ENCODE measurements around the gene DLST. TPM values are rescaled to one million over a fixed set of nuclear protein-coding genes. Genes with fewer than 3 reads are reported as not detected.
A peak's percentile ranks its signal among the peaks of the same experiment; 100 is the strongest.

DLST gene
- total RNA-seq, 2 experiments from 2014 or later = 106 to 119 TPM

DNA sequence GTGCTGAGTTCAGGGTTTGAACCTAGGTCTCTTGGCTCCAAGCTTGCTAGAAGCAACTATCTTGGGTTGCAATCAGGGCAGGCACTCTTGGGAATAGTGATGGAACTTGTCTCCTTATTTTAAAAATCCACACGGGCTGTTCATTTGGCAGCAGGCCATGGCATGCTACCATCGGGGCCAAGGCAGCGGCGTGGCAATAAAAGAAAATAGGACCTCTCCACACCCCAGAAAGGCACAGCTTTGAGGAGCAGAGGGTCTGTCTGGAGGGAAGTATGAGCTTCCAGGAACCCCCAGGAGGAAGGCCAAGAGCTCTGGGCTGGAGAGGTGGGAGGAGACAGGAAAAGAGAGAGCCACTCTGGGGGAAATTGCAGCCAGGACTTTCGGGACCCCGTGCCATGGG is 26.0 kb downstream of the DLST start:
- Mint-ChIP-seq H3K27ac (no peak overlapping the region), H3K9me3 (ENCODE audit: low read depth) (no peaks in the 10 kb centered on the region), H3K27me3 (no peaks in the 10 kb centered on the region), H3K4me3 (no peak overlapping the region), H3K36me3 (peaks cover 6% of the 10 kb centered on the region), H3K4me1 (no peaks in the 10 kb centered on the region)
- CTCF ChIA-PET = interaction anchor here (3.8 to 26.3 kb wide), 2 partner anchors 48 to 298 kb away, joined by 32 to 680 read pairs; no protein-coding TSS in a partner anchor
- DNase-seq = no peak
- ATAC-seq = no peak

DNA sequence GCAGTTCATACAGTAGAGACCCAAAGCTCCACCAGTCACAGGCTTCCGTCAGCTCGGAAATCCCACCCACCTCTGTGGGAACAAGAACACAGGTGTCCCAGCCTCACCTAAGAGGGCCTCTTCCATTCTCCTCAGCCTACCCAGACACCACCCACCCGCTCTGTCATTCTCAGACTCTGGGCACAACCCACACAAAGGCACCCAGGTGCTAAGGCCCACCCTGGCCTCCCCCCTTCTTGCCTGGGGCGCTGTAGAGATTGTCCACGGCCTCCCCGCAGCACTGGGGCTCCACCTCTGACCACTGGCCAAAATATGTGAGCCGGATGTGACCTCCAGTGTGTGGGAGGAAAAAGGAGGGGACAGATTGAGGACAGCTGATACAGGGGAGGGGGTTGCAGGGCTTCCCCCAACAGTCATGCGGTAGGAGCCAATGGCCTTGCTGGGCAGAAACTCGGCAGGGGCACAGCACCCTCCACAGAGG is 27.2 kb downstream of the DLST start:
- Mint-ChIP-seq H3K27me3 (no peaks in the 10 kb centered on the region), H3K4me1 (no peaks in the 10 kb centered on the region), H3K9me3 (ENCODE audit: low read depth) (no peaks in the 10 kb centered on the region), H3K27ac (no peak overlapping the region), H3K36me3 (no peaks in the 10 kb centered on the region), H3K4me3 (no peak overlapping the region)
- CTCF ChIA-PET = interaction anchor here (0.7 to 26.3 kb wide), 2 partner anchors 49 to 179 kb away, joined by 3 to 680 read pairs; no protein-coding TSS in a partner anchor
- DNase-seq (no peak), ATAC-seq (no peak)

DNA sequence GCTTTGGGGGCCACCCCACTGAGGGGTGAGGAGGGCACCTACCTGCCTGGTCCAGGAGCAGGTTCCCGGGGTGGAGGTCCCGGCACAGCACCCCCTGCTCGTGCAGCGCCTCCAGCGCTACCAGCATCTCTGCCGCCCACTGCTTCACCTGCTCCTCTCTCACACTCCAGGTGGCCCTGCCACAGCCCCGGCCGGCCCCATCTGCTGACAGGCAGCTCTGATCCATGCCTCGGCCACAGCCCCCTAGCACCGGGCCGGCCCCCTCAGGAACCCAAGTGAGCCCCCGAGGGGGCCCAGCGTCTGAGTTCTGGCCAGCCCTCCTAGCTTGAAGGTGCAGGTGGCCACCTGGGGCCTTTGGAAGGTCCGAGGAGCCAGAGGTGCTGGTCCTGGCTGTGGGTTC is 27.8 kb downstream of the DLST start:
- CTCF ChIA-PET = interaction anchor here (26.3 kb wide), 1 partner anchor 49 kb away, joined by 680 read pairs; no protein-coding TSS in a partner anchor
- ATAC-seq (no peak), DNase-seq (no peak)
- Mint-ChIP-seq H3K27ac (no peak overlapping the region), H3K4me3 (no peak overlapping the region), H3K27me3 (no peaks in the 10 kb centered on the region), H3K4me1 (no peaks in the 10 kb centered on the region), H3K36me3 (no peaks in the 10 kb centered on the region), H3K9me3 (ENCODE audit: low read depth) (no peaks in the 10 kb centered on the region)

DNA sequence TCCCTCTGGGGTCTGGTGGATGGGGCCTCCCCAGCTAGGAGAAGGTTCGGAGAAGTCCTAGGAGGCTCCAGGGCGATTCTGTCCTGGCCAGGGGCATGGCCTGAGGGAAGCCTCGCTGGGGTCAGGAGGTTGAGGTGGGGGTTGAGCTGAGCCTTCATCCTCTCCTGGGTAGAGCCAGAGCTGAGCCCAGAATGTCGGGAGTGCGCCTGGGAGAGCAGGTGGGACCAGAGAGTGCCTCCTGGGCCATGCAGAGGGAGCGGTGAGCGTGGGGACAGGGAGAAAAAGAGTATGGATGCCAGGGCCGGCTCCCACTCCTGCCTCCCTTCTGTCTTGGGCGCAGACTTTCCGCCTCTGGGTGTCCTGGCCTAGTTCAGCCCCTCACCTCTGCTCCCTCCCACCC is 28.2 kb downstream of the DLST start:
- H3K4me1 Mint-ChIP-seq = no peaks in the 10 kb centered on the region
- no peak overlapping the region for H3K27ac Mint-ChIP-seq
- H3K4me3 Mint-ChIP-seq = no peak overlapping the region
- ATAC-seq (no peak), DNase-seq (no peak)
- no peaks in the 10 kb centered on the region for H3K36me3 Mint-ChIP-seq
- no peaks in the 10 kb centered on the region for H3K27me3 Mint-ChIP-seq
- H3K9me3 Mint-ChIP-seq (ENCODE audit: low read depth) = no peaks in the 10 kb centered on the region
- CTCF ChIA-PET = interaction anchor here (26.3 kb wide), 1 partner anchor 50 kb away, joined by 680 read pairs; no protein-coding TSS in a partner anchor

DNA sequence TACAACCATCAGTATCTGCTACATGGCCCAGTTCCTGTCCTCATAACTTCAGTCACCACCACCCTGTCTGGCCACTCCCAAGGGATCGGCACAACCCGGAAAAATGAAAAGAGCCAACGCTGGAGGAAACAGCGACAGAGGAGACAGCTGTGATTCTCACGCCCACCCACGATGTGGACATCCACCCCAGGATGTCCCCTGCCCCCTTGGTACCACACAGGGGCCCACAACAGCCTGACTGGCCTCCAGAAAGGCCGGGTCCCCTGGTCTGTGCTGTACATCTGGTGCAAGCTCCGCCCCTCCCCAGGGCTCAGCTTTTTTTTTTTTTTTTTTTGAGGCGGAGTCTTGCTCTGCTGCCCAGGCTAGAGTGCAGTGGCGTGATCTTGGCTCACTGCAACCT is 28.8 kb downstream of the DLST start:
- no peaks in the 10 kb centered on the region for H3K9me3 Mint-ChIP-seq (ENCODE audit: low read depth)

DNA sequence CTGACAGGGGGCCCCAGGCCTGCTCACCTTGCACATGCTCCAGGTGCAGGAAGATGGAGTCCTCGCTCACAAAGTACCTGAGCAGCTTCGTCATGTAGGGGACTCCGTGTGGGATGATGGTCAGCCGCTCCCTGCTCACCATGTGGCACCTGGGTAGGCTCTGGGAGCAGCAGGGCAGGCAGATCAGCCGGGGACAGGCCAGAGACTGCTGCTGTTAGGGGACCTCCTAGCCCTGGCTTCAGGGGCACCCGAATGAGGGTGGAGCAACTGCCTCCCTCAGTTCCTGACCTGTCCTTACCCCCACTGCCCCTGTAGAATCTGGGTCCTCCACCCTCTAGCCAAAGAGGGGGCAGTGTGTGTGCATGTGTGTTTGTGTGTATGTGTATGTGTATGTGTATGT is 29.5 kb downstream of the DLST start:
- Mint-ChIP-seq H3K4me1 (no peaks in the 10 kb centered on the region), H3K27me3 (no peaks in the 10 kb centered on the region)

More for the DNA sequence above, 28.8 kb downstream of the DLST start:
- Mint-ChIP-seq H3K36me3 (no peaks in the 10 kb centered on the region), H3K27ac (no peak overlapping the region), H3K4me1 (no peaks in the 10 kb centered on the region), H3K27me3 (no peaks in the 10 kb centered on the region), H3K4me3 (no peak overlapping the region)
- CTCF ChIA-PET = interaction anchor here (0.7 to 26.3 kb wide), 3 partner anchors 10 to 286 kb away, joined by 3 to 680 read pairs (median 6); no protein-coding TSS in a partner anchor
- no peak for ATAC-seq
- no peak for DNase-seq

DNA sequence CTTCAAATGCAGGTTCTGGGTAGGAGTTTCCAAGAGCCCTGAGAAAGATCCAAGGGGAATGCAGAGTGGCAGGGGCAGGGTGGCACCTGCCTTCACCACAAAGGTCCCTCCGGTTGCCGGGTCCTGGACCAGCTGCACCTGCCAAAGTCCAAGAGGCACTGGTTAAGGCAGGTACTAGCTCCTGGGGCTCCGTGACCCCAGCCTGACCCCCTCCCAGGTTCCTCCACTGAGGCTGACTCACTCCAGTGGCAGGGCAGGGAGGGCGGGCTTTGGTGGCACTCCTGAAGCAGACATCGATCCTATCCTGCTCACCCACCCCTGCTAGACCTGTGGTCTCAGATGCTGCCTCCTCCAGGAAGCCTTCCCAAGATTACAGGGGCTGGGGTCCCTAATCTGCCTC is 30.0 kb downstream of the DLST start:
- H3K27me3 Mint-ChIP-seq = no peaks in the 10 kb centered on the region
- H3K4me3 Mint-ChIP-seq = no peak overlapping the region
- no peak overlapping the region for H3K27ac Mint-ChIP-seq
- no peak for ATAC-seq
- H3K9me3 Mint-ChIP-seq (ENCODE audit: low read depth) = no peaks in the 10 kb centered on the region
- no peak for DNase-seq
- H3K36me3 Mint-ChIP-seq = no peaks in the 10 kb centered on the region
- CTCF ChIA-PET = interaction anchor here (1.3 to 26.3 kb wide), 3 partner anchors 11 to 52 kb away, joined by 5 to 680 read pairs (median 6); partner anchors contain the start of gene RPS6KL1
- H3K4me1 Mint-ChIP-seq = no peaks in the 10 kb centered on the region

More for the DNA sequence above, 29.5 kb downstream of the DLST start:
- H3K36me3 Mint-ChIP-seq = no peaks in the 10 kb centered on the region
- CTCF ChIA-PET = interaction anchor here (0.7 to 26.3 kb wide), 3 partner anchors 10 to 286 kb away, joined by 3 to 680 read pairs (median 6); no protein-coding TSS in a partner anchor
- ATAC-seq = no peak
- H3K27ac Mint-ChIP-seq = no peak overlapping the region
- no peaks in the 10 kb centered on the region for H3K9me3 Mint-ChIP-seq (ENCODE audit: low read depth)
- no peak for DNase-seq
- H3K4me3 Mint-ChIP-seq = no peak overlapping the region

DNA sequence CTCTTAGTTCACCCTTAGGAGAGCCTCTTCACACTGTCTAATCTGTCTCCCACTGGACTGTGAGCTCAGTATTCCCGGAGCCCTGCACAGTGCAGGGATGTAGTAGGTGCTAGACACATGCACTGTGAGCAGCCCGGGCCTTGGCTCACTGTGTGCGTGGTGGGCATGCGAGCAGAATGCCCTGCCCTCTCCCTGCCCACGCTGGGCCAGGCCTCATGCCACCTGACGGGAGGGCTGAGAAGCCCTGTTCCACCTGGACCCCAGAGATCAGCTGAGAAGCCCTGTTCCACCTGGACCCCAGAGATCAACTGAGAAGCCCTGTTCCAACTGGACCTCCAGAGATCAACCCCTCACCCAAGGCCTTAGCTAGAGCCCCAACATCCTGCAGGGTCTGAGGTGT is 30.4 kb downstream of the DLST start:
- ATAC-seq (no peak), DNase-seq (no peak)
- Mint-ChIP-seq H3K27me3 (no peaks in the 10 kb centered on the region), H3K4me3 (no peak overlapping the region), H3K36me3 (no peaks in the 10 kb centered on the region), H3K4me1 (no peaks in the 10 kb centered on the region), H3K9me3 (ENCODE audit: low read depth) (no peaks in the 10 kb centered on the region), H3K27ac (no peak overlapping the region)
- CTCF ChIA-PET = interaction anchor here (1.3 to 26.3 kb wide), 3 partner anchors 11 to 52 kb away, joined by 5 to 680 read pairs (median 6); partner anchors contain the start of gene RPS6KL1

DNA sequence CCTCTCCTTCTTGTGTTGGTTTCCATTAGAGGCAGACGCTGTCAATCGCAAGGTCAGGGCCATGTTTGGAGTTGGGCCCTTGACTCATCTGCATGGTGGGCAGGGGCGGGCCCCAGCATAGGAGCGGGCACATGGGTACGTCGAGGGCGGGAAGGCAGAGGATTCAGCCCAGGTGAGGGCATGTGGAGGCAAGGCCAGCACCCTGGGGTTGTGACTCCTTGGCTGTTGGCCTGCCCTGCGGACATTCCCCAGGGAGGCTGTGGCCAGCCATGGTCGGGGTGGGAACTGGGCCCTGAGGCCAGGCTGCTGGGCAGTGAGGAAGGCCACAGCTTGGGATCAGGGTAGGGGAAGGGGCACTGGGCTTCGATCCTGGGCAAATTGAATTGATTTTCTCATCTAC is 31.1 kb downstream of the DLST start:
- H3K9me3 Mint-ChIP-seq (ENCODE audit: low read depth) = no peaks in the 10 kb centered on the region
- no peaks in the 10 kb centered on the region for H3K4me1 Mint-ChIP-seq
- no peaks in the 10 kb centered on the region for H3K36me3 Mint-ChIP-seq
- ATAC-seq (no peak), DNase-seq (no peak)
- CTCF ChIA-PET = interaction anchor here (1.3 to 26.3 kb wide), 3 partner anchors 10 to 53 kb away, joined by 5 to 680 read pairs (median 6); partner anchors contain the start of gene RPS6KL1
- no peak overlapping the region for H3K4me3 Mint-ChIP-seq
- H3K27ac Mint-ChIP-seq = no peak overlapping the region
- no peaks in the 10 kb centered on the region for H3K27me3 Mint-ChIP-seq

DNA sequence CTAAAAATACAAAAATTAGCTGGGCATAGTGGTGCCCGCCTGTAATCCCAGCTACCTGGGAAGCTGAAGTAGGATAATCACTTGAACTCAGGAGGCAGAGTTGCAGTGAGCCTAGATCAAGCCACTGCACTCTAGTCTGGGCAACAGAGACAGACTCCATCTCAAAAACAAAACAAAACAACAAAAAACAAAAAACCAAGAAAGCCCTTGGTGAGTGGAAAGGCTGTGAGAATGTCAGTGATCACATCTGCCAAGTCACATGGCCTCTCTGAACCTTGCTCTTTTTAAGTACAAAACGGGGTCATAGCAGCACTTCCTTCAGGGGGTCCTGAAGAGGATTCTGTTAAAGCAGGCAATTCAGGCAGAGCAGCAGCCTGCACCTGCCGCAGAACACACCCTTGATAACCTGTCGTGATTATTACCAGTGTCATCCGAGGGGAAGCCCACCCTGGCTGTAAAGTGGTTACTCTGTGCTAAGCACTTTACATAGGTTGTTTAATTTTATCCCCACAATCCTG is 31.7 kb downstream of the DLST start:
- no peaks in the 10 kb centered on the region for H3K27me3 Mint-ChIP-seq
- DNase-seq = no peak
- H3K36me3 Mint-ChIP-seq = no peaks in the 10 kb centered on the region
- CTCF ChIA-PET = interaction anchor here (26.3 kb wide), 1 partner anchor 53 kb away, joined by 680 read pairs; no protein-coding TSS in a partner anchor
- no peak overlapping the region for H3K27ac Mint-ChIP-seq
- no peaks in the 10 kb centered on the region for H3K9me3 Mint-ChIP-seq (ENCODE audit: low read depth)
- H3K4me1 Mint-ChIP-seq = no peaks in the 10 kb centered on the region
- no peak overlapping the region for H3K4me3 Mint-ChIP-seq
- ATAC-seq = no peak

DNA sequence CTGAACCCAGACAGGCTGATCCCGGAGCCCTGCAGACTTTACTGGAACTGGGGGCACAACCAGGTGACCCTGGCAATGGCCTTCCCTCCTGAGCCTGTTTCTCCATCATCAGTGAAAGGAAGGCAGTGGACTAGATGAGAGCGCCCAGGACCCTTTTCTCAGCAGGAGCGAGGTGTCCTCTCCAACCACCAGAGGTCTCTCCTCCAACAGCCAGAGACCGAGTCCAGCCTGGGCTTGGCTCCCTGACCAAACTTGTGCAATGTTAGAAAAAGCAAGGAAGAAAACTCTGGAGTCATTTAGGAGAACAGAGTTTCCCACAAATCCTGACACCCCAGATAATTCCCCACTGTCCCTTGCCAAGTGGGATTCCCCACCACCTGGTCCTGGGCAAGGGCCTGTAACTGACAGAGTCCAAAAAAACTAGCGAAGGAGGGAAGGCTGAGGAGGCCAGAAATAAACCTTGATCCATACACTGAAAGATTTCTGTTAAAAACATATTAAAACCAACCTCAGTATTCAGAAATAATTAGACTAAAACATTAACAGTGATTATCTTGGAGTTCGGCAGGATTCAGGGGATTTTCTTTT is 32.4 kb downstream of the DLST start:
- Mint-ChIP-seq H3K4me1 (no peaks in the 10 kb centered on the region), H3K27ac (no peak overlapping the region), H3K27me3 (no peaks in the 10 kb centered on the region), H3K4me3 (no peak overlapping the region), H3K36me3 (no peaks in the 10 kb centered on the region), H3K9me3 (ENCODE audit: low read depth) (no peaks in the 10 kb centered on the region)
- DNase-seq (no peak), ATAC-seq (peak; percentile 43)
- CTCF ChIA-PET = interaction anchor here (4.3 kb wide), 1 partner anchor 8 kb away, joined by 15 read pairs; no protein-coding TSS in a partner anchor

DNA sequence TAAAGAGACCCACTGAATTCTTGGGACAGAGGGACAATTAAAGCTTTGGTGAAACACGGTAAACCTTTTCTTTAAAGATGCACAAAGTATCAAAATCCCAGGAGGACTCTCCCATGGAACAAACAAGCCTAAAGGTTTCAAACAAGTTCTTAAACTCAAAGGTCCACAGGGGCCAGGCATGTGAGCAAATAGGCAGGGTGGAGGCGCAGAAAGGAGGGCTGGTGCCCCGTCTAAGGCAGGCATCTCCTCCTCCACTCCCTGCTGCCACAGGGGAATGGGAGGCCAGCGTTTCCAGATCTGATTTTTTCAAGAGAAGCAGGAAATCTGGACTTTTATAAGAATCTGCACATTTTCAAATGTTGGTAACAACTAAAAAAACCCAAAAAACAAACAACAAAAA is 33.7 kb downstream of the DLST start:
- H3K4me3 Mint-ChIP-seq = no peak overlapping the region
- CTCF ChIA-PET = interaction anchor here (4.3 kb wide), 1 partner anchor 10 kb away, joined by 15 read pairs; no protein-coding TSS in a partner anchor
- ATAC-seq = no peak

DNA sequence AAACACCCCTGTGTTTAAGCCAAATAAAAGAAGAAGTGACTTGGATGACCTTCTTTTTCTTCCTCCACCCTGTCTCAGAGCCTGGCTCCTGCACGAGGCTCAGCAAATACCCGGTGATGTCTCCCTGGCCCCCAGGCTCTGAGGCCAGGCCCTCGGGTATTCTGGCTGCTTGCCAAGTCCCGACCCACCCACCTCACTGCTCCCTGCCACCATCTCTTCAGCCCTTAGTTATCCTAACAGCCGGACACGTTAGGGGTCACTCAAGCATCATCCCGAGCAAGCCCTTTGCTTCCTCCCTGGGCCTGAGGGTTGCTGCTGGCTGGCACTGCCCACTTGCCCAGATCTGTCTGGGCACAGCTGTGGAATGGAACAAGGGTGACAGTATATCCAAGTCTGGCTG is 34.1 kb downstream of the DLST start:
- Mint-ChIP-seq H3K27me3 (no peaks in the 10 kb centered on the region), H3K4me1 (no peaks in the 10 kb centered on the region), H3K36me3 (no peaks in the 10 kb centered on the region), H3K9me3 (ENCODE audit: low read depth) (no peaks in the 10 kb centered on the region), H3K4me3 (no peak overlapping the region), H3K27ac (no peak overlapping the region)
- ATAC-seq = no peak
- CTCF ChIA-PET = interaction anchor here (4.3 kb wide), 1 partner anchor 10 kb away, joined by 15 read pairs; no protein-coding TSS in a partner anchor
- no peak for DNase-seq

More for the DNA sequence above, 33.7 kb downstream of the DLST start:
- Mint-ChIP-seq H3K36me3 (no peaks in the 10 kb centered on the region), H3K27ac (no peak overlapping the region), H3K27me3 (no peaks in the 10 kb centered on the region), H3K9me3 (ENCODE audit: low read depth) (no peaks in the 10 kb centered on the region), H3K4me1 (no peaks in the 10 kb centered on the region)
- DNase-seq = no peak
